Uterus (tissue), 4 donors: ENCODE data around the gene CMTM8. TPM values are rescaled to one million over a fixed set of nuclear protein-coding genes. Genes with fewer than 3 reads are reported as not detected.

Experiments used
- DNase-seq, 2 donors: peaks; one replicate each; pipeline ENCODE4 v3.0.0-alpha.2; 2019 to 2020
- H3K27ac ChIP-seq, 2 donors: fragments of 200-600 bp; sonication (generic); 1 replicate in 1 of 2; 2 replicates in 1 of 2; pipeline ENCODE4 v1.5.1; 2016 to 2018
- H3K27me3 ChIP-seq, 2 donors: fragments of 200-600 bp; sonication (generic); one replicate each; pipeline ENCODE4 v1.5.1; 2018 to 2019; ENCODE audit warnings: control low read depth in 1 of 2
- H3K36me3 ChIP-seq, 2 donors: fragments of 200-600 bp; sonication (generic); one replicate each; pipeline ENCODE4 v1.5.1; 2019; ENCODE audit warnings: control low read depth in 1 of 2
- H3K4me1 ChIP-seq, 2 donors: fragments of 200-600 bp; sonication (generic); one replicate each; pipeline ENCODE4 v1.5.1; 2018 to 2019; ENCODE audit warnings: control low read depth in 1 of 2
- H3K4me3 ChIP-seq, 2 donors: fragments of 200-600 bp; sonication (generic); 1 replicate in 1 of 2; 2 replicates in 1 of 2; pipeline ENCODE4 v1.5.1; 2018 to 2019; ENCODE audit warnings: mild to moderate bottlenecking in 1 of 2
- H3K9me3 ChIP-seq, 2 donors: fragments of 200-600 bp; sonication (generic); one replicate each; pipeline ENCODE4 v1.5.1; 2019; ENCODE audit warnings: control low read depth in 1 of 2
- POLR2A ChIP-seq, 2 donors: fragments of 450-650 bp; IDR thresholded peaks; one replicate each; pipeline ENCODE4 v1.6.1; 2016; ENCODE audit warnings: antibody characterized with exemption in 2 of 2, mild to moderate bottlenecking in 1 of 2, moderate library complexity in 1 of 2
- intact Hi-C: fragments of 100-400 bp; cut with DNase I; formaldehyde crosslinking; loops from one replicate; pipeline ENCODE4 v1.15.1; 2023; ENCODE audit warnings: low total_unique reads
- small RNA-seq: library from RNA; depleted of rRNA; stranded (forward); fragments of <200 nt; gene quantifications from one replicate; pipeline ENCODE3, GENCODE V24; 2016
- total RNA-seq, 4 donors: library from RNA; depleted of rRNA in 3 of 4; stranded (reverse); fragments of >200 nt in 3 of 4; gene quantifications; one replicate each; pipeline versions ENCODE4 v1.1.0 to v1.2.4, GENCODE V29; 2014 to 2023
- TF ChIP-seq, protein P1 (sequence below), 4 experiments: fragments of 200-600 bp in 2 of 4; fragments of 450-650 bp in 2 of 4; sonication (generic) in 2 of 4; IDR thresholded peaks; one replicate each; pipeline ENCODE4 v1.5.1; 2016 to 2019; ENCODE audit warnings: antibody characterized with exemption in 4 of 4, mild to moderate bottlenecking in 2 of 4, moderate library complexity in 1 of 4
- donor health status: DM: yes; HTN: yes; CAD: no.

Gene CMTM8
- total RNA-seq, 4 donors from 2014 or later = 1.5 to 4.7 (median 2.5) TPM

DNA sequence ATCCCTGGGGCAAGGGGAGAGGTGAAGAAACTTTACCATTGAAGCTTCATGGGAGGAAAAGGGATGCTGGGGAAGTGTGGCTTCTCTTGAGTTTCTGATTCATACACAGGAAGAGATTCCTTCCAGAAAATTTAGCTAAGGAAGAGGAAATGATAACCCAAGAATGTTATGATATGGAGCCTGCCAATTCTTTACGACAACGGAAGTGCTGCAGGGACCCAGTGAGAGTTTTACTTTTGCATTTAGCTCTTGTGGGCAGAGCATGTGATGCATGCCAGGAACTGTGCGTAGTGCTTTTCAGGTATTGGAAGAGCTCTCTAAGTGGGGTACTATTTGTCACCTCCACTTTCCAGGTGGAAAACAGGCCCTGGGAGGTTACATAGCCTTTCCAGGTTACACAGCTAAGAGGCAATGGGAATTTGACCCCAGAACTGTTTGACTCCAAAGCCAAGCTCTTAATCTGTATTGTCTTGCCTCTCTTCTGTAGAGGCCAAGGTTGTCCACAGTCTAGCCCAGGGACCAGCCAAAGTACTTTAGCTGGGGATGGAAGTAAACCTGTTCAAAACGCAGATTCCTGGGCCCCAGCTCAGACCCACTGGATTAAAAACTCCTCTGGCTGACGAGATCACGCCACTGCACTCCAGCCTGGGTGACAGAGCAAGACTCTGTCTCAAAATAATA is 176.2 kb downstream of the CMTM8 start:
- Histone ChIP-seq H3K4me1 (no peaks in the 10 kb centered on the region), H3K36me3 (no peaks in the 10 kb centered on the region), H3K27ac (no peak overlapping the region), H3K4me3 (no peak overlapping the region), H3K9me3 (no peaks in the 10 kb centered on the region), H3K27me3 (no peaks in the 10 kb centered on the region)
- TF ChIP-seq, protein P1, sequence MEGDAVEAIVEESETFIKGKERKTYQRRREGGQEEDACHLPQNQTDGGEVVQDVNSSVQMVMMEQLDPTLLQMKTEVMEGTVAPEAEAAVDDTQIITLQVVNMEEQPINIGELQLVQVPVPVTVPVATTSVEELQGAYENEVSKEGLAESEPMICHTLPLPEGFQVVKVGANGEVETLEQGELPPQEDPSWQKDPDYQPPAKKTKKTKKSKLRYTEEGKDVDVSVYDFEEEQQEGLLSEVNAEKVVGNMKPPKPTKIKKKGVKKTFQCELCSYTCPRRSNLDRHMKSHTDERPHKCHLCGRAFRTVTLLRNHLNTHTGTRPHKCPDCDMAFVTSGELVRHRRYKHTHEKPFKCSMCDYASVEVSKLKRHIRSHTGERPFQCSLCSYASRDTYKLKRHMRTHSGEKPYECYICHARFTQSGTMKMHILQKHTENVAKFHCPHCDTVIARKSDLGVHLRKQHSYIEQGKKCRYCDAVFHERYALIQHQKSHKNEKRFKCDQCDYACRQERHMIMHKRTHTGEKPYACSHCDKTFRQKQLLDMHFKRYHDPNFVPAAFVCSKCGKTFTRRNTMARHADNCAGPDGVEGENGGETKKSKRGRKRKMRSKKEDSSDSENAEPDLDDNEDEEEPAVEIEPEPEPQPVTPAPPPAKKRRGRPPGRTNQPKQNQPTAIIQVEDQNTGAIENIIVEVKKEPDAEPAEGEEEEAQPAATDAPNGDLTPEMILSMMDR (IDR thresholded peaks at IDR 0.05) = no peak
- intact Hi-C loops = no loop called here
- DNase-seq = peak in 1 of 2 donors; percentile 29

DNA sequence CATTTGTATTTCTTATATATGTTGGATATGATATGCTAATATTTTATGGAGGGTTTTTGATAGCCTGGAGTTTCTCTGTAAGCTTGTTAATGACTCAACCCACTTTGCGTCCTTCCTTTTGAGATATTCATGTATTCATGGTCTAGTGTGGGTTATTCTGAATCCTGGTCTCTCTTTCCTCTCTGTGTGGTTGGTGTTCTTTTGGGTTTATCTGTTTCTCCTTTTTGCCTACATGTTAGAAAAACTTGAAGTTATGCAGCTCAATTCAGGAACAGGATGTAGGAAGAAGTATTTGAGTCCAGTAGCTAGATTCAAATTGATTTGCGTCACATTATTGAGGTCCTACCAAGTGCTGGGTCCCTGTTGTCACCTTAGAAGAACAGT is 181.3 kb downstream of the CMTM8 start:
- no peaks in the 10 kb centered on the region for H3K9me3 ChIP-seq
- no peaks in the 10 kb centered on the region for H3K27me3 ChIP-seq
- TF ChIP-seq POLR2A (IDR thresholded peaks at IDR 0.05) = no peak
- TF ChIP-seq, protein P1 (IDR thresholded peaks at IDR 0.05) = no peak
- H3K4me3 ChIP-seq = no peak overlapping the region
- peak overlapping the region; percentile 40 to 56 for H3K27ac ChIP-seq
- no peaks in the 10 kb centered on the region for H3K36me3 ChIP-seq
- DNase-seq = no peak
- intact Hi-C loops = no loop called here
- H3K4me1 ChIP-seq = no peaks in the 10 kb centered on the region

Small RNA genes lying within 50 kb of the gene (small RNA-seq; reads per million reads assigned to genes)
- gene AC097639.2 = not detected

Other genes with a start within 250 kb of the CMTM8 start
- 10 to 100 TPM; 32.5 to 46.2 (median 41.1) TPM for gene GPD1L, start 132.1 kb upstream of the CMTM8 start, total RNA-seq
- gene CMTM7, start 153.2 kb downstream of the CMTM8 start, total RNA-seq = 10 to 100 TPM in 3 of 4 donors, under 1 TPM in 1; 0.26 to 25.2 (median 13.3) TPM